Activated T-cell treated with anti-CD3 and anti-CD28 coated beads for 48 hours (primary cell): Measurements from ENCODE around the gene CAPN12.

ENCODE experiments used
- DNase-seq: peaks from one replicate; pipeline ENCODE4 v3.0.0-alpha.2; 2020; ENCODE audit warnings: low read depth

Gene CAPN12

GRCh38 chr19:38710928-38711725 is 33.1 kb downstream of the CAPN12 start:
- DNase-seq: no peak

GRCh38 chr19:38710416-38710702 is 33.9 kb downstream of the CAPN12 start:
- DNase-seq: no peak

- DNase-seq: no peak
Measured at GRCh38 chr19:38709671-38710415, 34.4 kb downstream of the CAPN12 start.

GRCh38 chr19:38709119-38709518 is 35.2 kb downstream of the CAPN12 start:
- DNase-seq: no peak

- no peak for DNase-seq
Measured at GRCh38 chr19:38708413-38709024, 35.8 kb downstream of the CAPN12 start.

GRCh38 chr19:38707512-38708114 is 36.7 kb downstream of the CAPN12 start:
- DNase-seq: no peak

- no peak for DNase-seq
Measured at GRCh38 chr19:38706792-38707511, 37.3 kb downstream of the CAPN12 start.

GRCh38 chr19:38705197-38706019 is 38.9 kb downstream of the CAPN12 start:
- DNase-seq: no peak

GRCh38 chr19:38704488-38705026 is 39.7 kb downstream of the CAPN12 start:
- no peak for DNase-seq

GRCh38 chr19:38703509-38703908 is 40.8 kb downstream of the CAPN12 start:
- no peak for DNase-seq

GRCh38 chr19:38702278-38702677 is 42.0 kb downstream of the CAPN12 start:
- no peak for DNase-seq

- DNase-seq: no peak
Measured at GRCh38 chr19:38701455-38702063, 42.7 kb downstream of the CAPN12 start.

- DNase-seq: no peak
Measured at GRCh38 chr19:38700902-38701454, 43.3 kb downstream of the CAPN12 start.

- no peak for DNase-seq
Measured at GRCh38 chr19:38700350-38700901, 43.8 kb downstream of the CAPN12 start.

- DNase-seq: no peak
Measured at GRCh38 chr19:38699647-38700349, 44.5 kb downstream of the CAPN12 start.

GRCh38 chr19:38699027-38699346 is 45.3 kb downstream of the CAPN12 start:
- no peak for DNase-seq

- no peak for DNase-seq
Measured at GRCh38 chr19:38698225-38699026, 45.8 kb downstream of the CAPN12 start.

- DNase-seq: no peak
Measured at GRCh38 chr19:38697641-38698071, 46.6 kb downstream of the CAPN12 start.
